HEK293T (cell line): Measurements from ENCODE around the gene MPV17.

ENCODE experiments used
- CTCF ChIA-PET: fragments of 350-600 bp; formaldehyde crosslinking; extraction: SDS; loops from one replicate; lab custom pipeline; 2021; ENCODE audit warnings: antibody characterized with exemption, inconsistent platforms; lab: Yijun Ruan, JAX
- POLR2A ChIA-PET: fragments of 350-600 bp; formaldehyde crosslinking; extraction: SDS; loops from one replicate; lab custom pipeline; 2020; ENCODE audit warnings: antibody characterized with exemption, inconsistent platforms; lab: Yijun Ruan, JAX
- DNase-seq: peaks from one replicate; pipeline ENCODE4 v3.0.0; 2012; ENCODE audit warnings: mixed read lengths; ENCODE audit errors: extremely low spot score
- ARNT ChIP-seq: fragments of 450-650 bp; IDR thresholded peaks from 2 replicates; pipeline ENCODE4 v1.6.1; 2017; ENCODE audit warnings: mild to moderate bottlenecking
- BHLHE40 ChIP-seq: fragments of 450-650 bp; IDR thresholded peaks from 2 replicates; pipeline ENCODE4 v1.6.1; 2016; ENCODE audit warnings: mild to moderate bottlenecking, moderate library complexity, borderline replicate concordance
- CTBP1 ChIP-seq: fragments of 450-650 bp; IDR thresholded peaks from 2 replicates; pipeline ENCODE4 v1.6.1; 2016; ENCODE audit warnings: borderline replicate concordance
- ELF4 ChIP-seq: fragments of 450-650 bp; IDR thresholded peaks from 2 replicates; pipeline ENCODE4 v1.6.1; 2017; ENCODE audit warnings: antibody characterized with exemption
- FOXA1 ChIP-seq: fragments of 450-650 bp; IDR thresholded peaks from 2 replicates; pipeline ENCODE4 v1.6.1; 2016; ENCODE audit warnings: mild to moderate bottlenecking
- FOXK2 ChIP-seq: fragments of 450-650 bp; IDR thresholded peaks from 2 replicates; pipeline ENCODE4 v1.6.1; 2016; ENCODE audit warnings: mild to moderate bottlenecking
- FOXM1 ChIP-seq: fragments of 450-650 bp; IDR thresholded peaks from 2 replicates; pipeline ENCODE4 v1.6.1; 2017; ENCODE audit warnings: mild to moderate bottlenecking, borderline replicate concordance
- HDGF ChIP-seq: fragments of 450-650 bp; IDR thresholded peaks from 2 replicates; pipeline ENCODE4 v1.6.1; 2017; ENCODE audit warnings: antibody characterized with exemption, borderline replicate concordance
- L3MBTL2 ChIP-seq: fragments of 450-650 bp; conservative IDR thresholded peaks from 2 replicates; pipeline ENCODE4 v1.6.1; 2016; ENCODE audit warnings: mild to moderate bottlenecking
- LEF1 ChIP-seq: fragments of 450-650 bp; IDR thresholded peaks from 2 replicates; pipeline ENCODE4 v1.6.1; 2017; ENCODE audit warnings: mild to moderate bottlenecking, borderline replicate concordance
- NFRKB ChIP-seq: fragments of 450-650 bp; IDR thresholded peaks from 2 replicates; pipeline ENCODE4 v1.6.1; 2016; ENCODE audit warnings: mild to moderate bottlenecking, moderate library complexity
- PKNOX1 ChIP-seq: fragments of 450-650 bp; IDR thresholded peaks from 2 replicates; pipeline ENCODE4 v1.6.1; 2016
- SP1 ChIP-seq: fragments of 450-650 bp; IDR thresholded peaks from 2 replicates; pipeline ENCODE4 v1.6.1; 2017
- SUZ12 ChIP-seq: fragments of 450-650 bp; IDR thresholded peaks from 2 replicates; pipeline ENCODE4 v1.6.1; 2016; ENCODE audit warnings: mild to moderate bottlenecking
- TARDBP ChIP-seq: fragments of 450-650 bp; IDR thresholded peaks from 2 replicates; pipeline ENCODE4 v1.6.1; 2016
- ZNF384 ChIP-seq: fragments of 450-650 bp; IDR thresholded peaks from 2 replicates; pipeline ENCODE4 v1.6.1; 2016

MPV17 gene

GRCh38 chr2:27264753-27265535 is 58.0 kb downstream of the MPV17 start:
- CTCF ChIA-PET = interaction anchor here (0.6 to 2.3 kb wide), 12 partner anchors 7 to 1202 kb away, joined by 3 to 14 read pairs (median 5); partner anchors contain the start of genes DNAJC5G and TRIM54
- TF ChIP-seq L3MBTL2 (peak; percentile 95), FOXM1 (no peak), FOXA1 (no peak), BHLHE40 (no peak)
- POLR2A ChIA-PET = interaction anchor here (0.8 to 2.0 kb wide), 7 partner anchors 9 to 230 kb away, joined by 3 to 8 read pairs (median 4); partner anchors contain the start of gene MPV17
- DNase-seq = peak; percentile 87

GRCh38 chr2:27264253-27264752 is 58.6 kb downstream of the MPV17 start:
- POLR2A ChIA-PET = interaction anchor here (1.0 to 2.3 kb wide), 8 partner anchors 9 to 193 kb away, joined by 3 to 9 read pairs (median 4); partner anchors contain the start of genes MPV17 and OST4
- CTCF ChIA-PET = interaction anchor here (0.6 to 2.3 kb wide), 12 partner anchors 8 to 48 kb away, joined by 3 to 14 read pairs (median 5); partner anchors contain the start of genes DNAJC5G and TRIM54
- TF ChIP-seq L3MBTL2 (peak; percentile 85), ELF4 (no peak)
- DNase-seq = no peak

- no peak for TF ChIP-seq SUZ12
- TF ChIP-seq SP1 = no peak
- no peak for TF ChIP-seq NFRKB
- no peak for TF ChIP-seq CTBP1
- no peak; the same call in 1 of the 2 replicates for TF ChIP-seq L3MBTL2
- ChIA-PET POLR2A (interaction anchor here (1.0 to 2.3 kb wide), 9 partner anchors 9 to 192 kb away, joined by 3 to 9 read pairs (median 4); partner anchors contain the start of genes MPV17 and OST4), CTCF (interaction anchor here (0.5 to 2.3 kb wide), 12 partner anchors 8 to 1466 kb away, joined by 3 to 14 read pairs (median 5); partner anchors contain the start of gene DNAJC5G)
- DNase-seq = no peak
Measured at GRCh38 chr2:27263287-27264252, 59.3 kb downstream of the MPV17 start.

- TF ChIP-seq ARNT = no peak
- TF ChIP-seq FOXA1 = no peak
- TF ChIP-seq FOXK2 = no peak
- TF ChIP-seq HDGF = no peak
- no peak for TF ChIP-seq ELF4
- no peak for TF ChIP-seq CTBP1
- TF ChIP-seq L3MBTL2 = no peak
- TF ChIP-seq TARDBP = no peak
- no peak for TF ChIP-seq FOXM1
- TF ChIP-seq PKNOX1 = no peak
- no peak for TF ChIP-seq SP1
- peak; percentile 68 for DNase-seq
- ChIA-PET POLR2A (interaction anchor here (1.1 to 2.3 kb wide), 5 partner anchors 10 to 191 kb away, joined by 3 to 9 read pairs (median 4); partner anchors contain the start of gene OST4), CTCF (interaction anchor here (0.5 to 1.3 kb wide), 4 partner anchors 11 to 1467 kb away, joined by 3 to 5 read pairs (median 4); no protein-coding TSS in a partner anchor)
Measured at GRCh38 chr2:27262379-27263286, 60.3 kb downstream of the MPV17 start, which contains the start of gene SLC30A3. Gene SLC30A3, minus strand, starts transcription at chr2:27263047. Its CDS starts 141 bp downstream, at chr2:27262906.

GRCh38 chr2:27261926-27262298 is 61.0 kb downstream of the MPV17 start:
- TF ChIP-seq SUZ12 = no peak
- no peak for TF ChIP-seq FOXA1
- no peak for TF ChIP-seq ELF4
- no peak for TF ChIP-seq PKNOX1
- ChIA-PET POLR2A (no interaction called here), CTCF (no interaction called here)
- no peak for DNase-seq

GRCh38 chr2:27261241-27261925 is 61.5 kb downstream of the MPV17 start:
- CTCF ChIA-PET = no interaction called here
- no peak for DNase-seq
- POLR2A ChIA-PET = no interaction called here
- no peak for TF ChIP-seq BHLHE40
- no peak for TF ChIP-seq FOXM1
- no peak for TF ChIP-seq CTBP1
- no peak for TF ChIP-seq ARNT
- TF ChIP-seq ZNF384 = no peak
- no peak for TF ChIP-seq LEF1
- no peak for TF ChIP-seq FOXA1
- no peak for TF ChIP-seq NFRKB
- no peak for TF ChIP-seq PKNOX1
- TF ChIP-seq FOXK2 = no peak
- no peak for TF ChIP-seq TARDBP
- no peak for TF ChIP-seq SP1
